Nephron progenitor cell (in vitro differentiated cells): ENCODE results near the gene TESPA1.

Experiments used
- DNase-seq: peaks from one replicate; pipeline ENCODE4 v3.0.0; 2021
- H3K27ac Mint-ChIP-seq: 2 replicates; pipeline ENCODE4 v1.8.0; 2021; ENCODE audit warnings: mild to moderate bottlenecking, moderate library complexity, mixed read lengths
- H3K27me3 Mint-ChIP-seq: 2 replicates; pipeline ENCODE4 v1.8.0; 2021; ENCODE audit warnings: mild to moderate bottlenecking, low read depth, mixed read lengths; ENCODE audit not compliant: poor library complexity
- H3K36me3 Mint-ChIP-seq: 2 replicates; pipeline ENCODE4 v1.8.0; 2021; ENCODE audit warnings: low read depth, mixed read lengths
- H3K4me1 Mint-ChIP-seq: 2 replicates; pipeline ENCODE4 v1.8.0; 2021; ENCODE audit warnings: mixed read lengths
- H3K4me3 Mint-ChIP-seq: 2 replicates; pipeline ENCODE4 v1.8.0; 2021; ENCODE audit warnings: mild to moderate bottlenecking, moderate library complexity, mixed read lengths
- H3K9me3 Mint-ChIP-seq: 2 replicates; pipeline ENCODE4 v1.8.0; 2021; ENCODE audit warnings: mild to moderate bottlenecking, moderate library complexity, mixed read lengths
- CTCF ChIP-seq: fragments of 200-600 bp; sonication (generic); IDR thresholded peaks from 2 replicates; pipeline ENCODE4 v1.5.0; 2021; ENCODE audit warnings: antibody characterized with exemption

The TESPA1 gene

DNA sequence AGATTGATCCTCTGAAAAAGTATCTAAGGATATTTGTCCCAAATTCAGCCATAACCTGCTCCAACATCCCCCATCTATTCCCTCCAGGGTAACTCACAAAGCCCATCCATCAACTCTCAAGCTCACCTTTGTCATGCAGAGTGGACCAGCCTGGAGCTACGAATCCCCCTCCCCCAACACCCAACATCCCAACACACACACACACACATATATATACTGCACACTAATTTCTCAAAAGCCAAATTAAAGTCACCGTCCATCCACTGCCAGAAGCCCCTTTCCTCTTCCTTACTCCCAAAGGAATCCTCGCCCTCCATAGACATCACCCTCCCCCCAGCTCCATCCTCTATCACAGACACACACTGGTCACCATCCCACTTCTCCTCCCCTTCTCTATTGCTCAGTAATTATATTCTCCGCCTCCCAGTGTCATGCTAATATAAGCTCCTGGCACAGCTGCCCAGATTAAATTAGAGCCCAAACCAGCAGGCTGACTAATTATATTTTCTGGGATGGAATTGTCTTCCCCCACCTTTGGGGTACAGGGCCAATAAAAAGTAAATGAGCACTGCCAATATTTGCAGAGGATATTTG is 13.5 kb upstream of the TESPA1 start:
- Mint-ChIP-seq H3K27me3 (peaks cover 7% of the 10 kb centered on the region), H3K4me1 (peaks cover 8% of the 10 kb centered on the region), H3K4me3 (no peak overlapping the region), H3K36me3 (no peaks in the 10 kb centered on the region), H3K27ac (no peak overlapping the region), H3K9me3 (no peaks in the 10 kb centered on the region)
- TF ChIP-seq CTCF = no peak
- DNase-seq = no peak

DNA sequence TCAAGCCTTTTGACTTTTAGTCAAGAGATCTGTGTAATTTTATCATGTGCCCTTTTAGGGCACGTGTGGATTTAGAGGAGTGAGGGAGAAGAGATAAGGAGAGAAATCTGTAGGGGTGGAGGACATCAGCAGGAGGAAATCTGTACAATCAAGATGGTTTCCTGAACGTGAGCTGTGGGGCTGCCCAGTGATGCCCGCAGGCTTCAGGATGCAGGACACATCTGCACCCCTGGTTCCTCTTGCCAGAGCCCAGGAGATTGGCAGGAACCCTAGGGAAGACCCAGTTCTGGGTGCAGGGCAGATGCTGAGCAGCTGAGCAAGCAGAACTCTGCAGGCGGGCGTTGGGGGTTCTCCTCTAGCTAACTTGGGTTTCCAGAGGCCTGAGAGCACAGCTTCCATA is 11.6 kb upstream of the TESPA1 start:
- Mint-ChIP-seq H3K36me3 (no peaks in the 10 kb centered on the region), H3K9me3 (no peaks in the 10 kb centered on the region), H3K27me3 (peaks cover 3% of the 10 kb centered on the region), H3K27ac (no peak overlapping the region), H3K4me1 (peaks cover 8% of the 10 kb centered on the region), H3K4me3 (no peak overlapping the region)
- DNase-seq = no peak
- no peak for TF ChIP-seq CTCF

- Mint-ChIP-seq H3K4me3 (no peak overlapping the region), H3K4me1 (peaks cover 8% of the 10 kb centered on the region), H3K9me3 (no peaks in the 10 kb centered on the region), H3K36me3 (no peaks in the 10 kb centered on the region), H3K27ac (no peak overlapping the region), H3K27me3 (peaks cover 8% of the 10 kb centered on the region)
- DNase-seq = peak; percentile 53
- peak; percentile 83 for TF ChIP-seq CTCF
These were observed 8.7 kb upstream of the TESPA1 start for GRCh38 chr12:54993181-54993835.

- H3K27me3 Mint-ChIP-seq = peaks cover 10% of the 10 kb centered on the region
- no peaks in the 10 kb centered on the region for H3K36me3 Mint-ChIP-seq
- no peak for DNase-seq
- no peak overlapping the region for H3K27ac Mint-ChIP-seq
- peaks cover 6% of the 10 kb centered on the region for H3K4me1 Mint-ChIP-seq
- H3K4me3 Mint-ChIP-seq = no peak overlapping the region
- no peak for TF ChIP-seq CTCF
- no peaks in the 10 kb centered on the region for H3K9me3 Mint-ChIP-seq
These were observed 7.4 kb upstream of the TESPA1 start for GRCh38 chr12:54991991-54992375.

DNA sequence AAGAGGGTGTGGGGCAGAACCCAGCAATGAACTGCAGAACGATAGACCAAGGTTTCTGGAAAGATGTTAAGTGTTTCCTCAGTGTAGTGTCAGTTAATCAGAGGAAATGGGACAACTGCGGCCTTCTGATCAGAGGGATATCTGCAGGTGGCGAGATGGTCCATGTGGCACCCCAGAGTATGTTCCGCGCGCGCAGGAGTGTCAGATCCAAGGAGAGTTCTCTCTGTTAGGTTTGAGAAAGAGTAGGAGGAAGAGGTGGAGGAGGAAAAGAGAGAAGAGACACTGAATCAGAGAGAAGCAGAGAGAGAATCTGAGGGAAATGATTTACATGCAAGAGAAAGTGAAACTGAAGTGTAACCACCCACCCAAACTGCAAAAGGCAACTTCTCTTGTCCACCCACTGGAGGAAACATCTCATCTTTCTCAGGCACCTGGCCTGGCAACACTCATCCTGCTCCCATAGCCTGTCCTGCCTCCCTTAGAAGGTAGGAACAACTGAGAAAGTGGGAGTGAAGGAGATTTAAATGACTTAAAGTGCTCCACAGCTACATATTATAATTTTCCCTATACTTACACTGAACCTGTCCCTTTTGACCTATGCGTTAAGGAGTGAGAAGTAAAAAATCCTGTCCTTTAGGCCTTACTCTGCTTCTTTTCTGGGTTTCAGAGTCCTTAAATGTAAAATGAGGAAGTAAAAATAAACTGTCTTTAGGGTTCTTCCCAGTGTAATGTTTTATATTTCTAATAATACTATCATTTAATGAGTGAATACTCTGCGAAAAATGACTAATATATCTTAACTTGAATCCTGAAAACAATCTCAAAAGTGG is 6.8 kb upstream of the TESPA1 start:
- DNase-seq = no peak
- Mint-ChIP-seq H3K9me3 (no peaks in the 10 kb centered on the region), H3K4me1 (peaks cover under 1% of the 10 kb centered on the region), H3K36me3 (no peaks in the 10 kb centered on the region), H3K27me3 (peaks cover 10% of the 10 kb centered on the region), H3K4me3 (no peak overlapping the region), H3K27ac (no peak overlapping the region)
- TF ChIP-seq CTCF = no peak
